Fibroblast of lung (primary cell): ENCODE results near the gene DGAT2L6. TPM values are rescaled to one million over a fixed set of nuclear protein-coding genes. Genes with fewer than 3 reads are reported as not detected.

Experiments used
- DNase-seq, 2 donors: peaks; one replicate each; pipeline versions ENCODE4 v3.0.0 to v3.0.0-alpha.2; 2010; ENCODE audit warnings: low read depth in 2 of 2
- H2AFZ ChIP-seq: 2 replicates; pipeline ENCODE4 v1.5.1; 2012; ENCODE audit warnings: low read length, control low read depth, inconsistent platforms
- H3K27ac ChIP-seq: 2 replicates; pipeline ENCODE4 v1.5.1; 2011; ENCODE audit warnings: low read length, control low read depth; ENCODE audit not compliant: insufficient read depth
- H3K27me3 ChIP-seq: 2 replicates; pipeline ENCODE4 v1.5.1; 2011; ENCODE audit warnings: mild to moderate bottlenecking, low read length; ENCODE audit not compliant: control insufficient read depth, insufficient read depth
- H3K36me3 ChIP-seq: 2 replicates; pipeline ENCODE4 v1.5.1; 2011; ENCODE audit warnings: low read length; ENCODE audit not compliant: control insufficient read depth, insufficient read depth
- H3K4me1 ChIP-seq: 2 replicates; pipeline ENCODE4 v1.5.1; 2011; ENCODE audit warnings: low read length; ENCODE audit not compliant: control insufficient read depth, insufficient read depth; ENCODE audit errors: extremely low read depth
- H3K4me2 ChIP-seq: 2 replicates; pipeline ENCODE4 v1.5.1; 2011; ENCODE audit warnings: low read length, control low read depth; ENCODE audit not compliant: insufficient read depth; ENCODE audit errors: extremely low read depth
- H3K4me3 ChIP-seq, 4 experiments: fragments of 200-600 bp in 1 of 4; sonication (generic) in 1 of 4; replicated peaks in 1 of 4; 2 replicates each; pipeline ENCODE4 v1.5.1; 2011 to 2016; ENCODE audit warnings: low read length in 4 of 4, low read depth in 3 of 4, mild to moderate bottlenecking in 3 of 4, control low read depth in 2 of 4, inconsistent platforms in 1 of 4, mixed read lengths in 1 of 4; ENCODE audit not compliant: insufficient read depth in 1 of 4; ENCODE audit errors: control extremely low read depth in 1 of 4
- H3K79me2 ChIP-seq: 2 replicates; pipeline ENCODE4 v1.5.1; 2012; ENCODE audit warnings: mild to moderate bottlenecking, low read length, inconsistent platforms; ENCODE audit not compliant: control insufficient read depth, insufficient read depth
- H3K9ac ChIP-seq: 2 replicates; pipeline ENCODE4 v1.5.1; 2011; ENCODE audit warnings: mild to moderate bottlenecking, low read length, control low read depth; ENCODE audit not compliant: insufficient read depth
- H3K9me3 ChIP-seq: 2 replicates; pipeline ENCODE4 v1.5.1; 2012; ENCODE audit warnings: low read depth, low read length; ENCODE audit not compliant: control insufficient read depth, insufficient read depth
- H4K20me1 ChIP-seq: 2 replicates; pipeline ENCODE4 v1.5.1; 2011; ENCODE audit warnings: low read length; ENCODE audit not compliant: control insufficient read depth, insufficient read depth; ENCODE audit errors: extremely low read depth
- EZH2 ChIP-seq: IDR thresholded peaks from 2 replicates; pipeline ENCODE4 v1.5.1; 2012; ENCODE audit warnings: low read length, control low read depth, mild to moderate bottlenecking; ENCODE audit errors: missing control alignments
- polyA plus RNA-seq, 2 donors: library from polyadenylated mRNA; depleted of rRNA in 1 of 2; stranded (reverse) in 1 of 2; unstranded in 1 of 2; fragments of >200 nt; gene quantifications; 2 replicates each; pipeline ENCODE4 v1.2.1, GENCODE V29; 2011 to 2012; ENCODE audit warnings: missing spikeins in 1 of 2
- total RNA-seq: library from RNA; depleted of rRNA; stranded (reverse); fragments of >200 nt; gene quantifications from 2 replicates; pipeline ENCODE4 v1.2.1, GENCODE V29; 2014
- TF ChIP-seq, protein P1 (sequence below), 2 donors: IDR thresholded peaks in 1 of 2; conservative IDR thresholded peaks in 1 of 2; 1 replicate in 1 of 2; 2 replicates in 1 of 2; pipeline ENCODE4 v1.5.1; 2011 to 2012; ENCODE audit warnings: low read length in 2 of 2, control low read depth in 1 of 2, inconsistent platforms in 1 of 2, low read depth in 1 of 2, mild to moderate bottlenecking in 1 of 2

Gene DGAT2L6
- total and polyA plus RNA-seq, 2 donors (not counting 1 experiment from before 2014, with no cell fraction given), result not detected

DNA sequence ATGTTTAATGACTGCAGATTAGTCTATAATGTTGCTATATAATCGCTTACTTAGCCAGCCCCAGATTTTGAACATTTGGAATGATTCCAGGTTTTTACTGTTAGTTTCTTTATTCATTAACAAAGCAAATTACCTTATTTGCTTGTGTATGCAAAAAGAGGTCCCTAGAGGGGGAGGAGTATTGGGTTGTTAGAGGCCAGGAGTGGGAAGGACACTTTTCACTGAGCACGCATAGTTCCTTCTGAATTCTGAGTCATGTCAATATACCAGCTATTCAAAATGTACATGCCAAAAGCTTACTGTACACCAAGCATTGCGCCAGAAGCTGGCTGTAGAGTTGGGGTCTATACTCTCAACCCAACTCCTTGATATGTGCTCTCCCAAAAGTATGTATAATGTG is 5.1 kb upstream of the DGAT2L6 start:
- H3K4me3 ChIP-seq, result no peak overlapping the region
- H3K36me3 ChIP-seq, result no peaks in the 10 kb centered on the region
- H3K4me2 ChIP-seq, result peak overlapping the region; percentile 25
- H3K27me3 ChIP-seq, result no peaks in the 10 kb centered on the region
- H3K27ac ChIP-seq, result no peak overlapping the region
- no peak overlapping the region for H3K9ac ChIP-seq
- H3K9me3 ChIP-seq, result no peaks in the 10 kb centered on the region
- TF ChIP-seq, protein P1, sequence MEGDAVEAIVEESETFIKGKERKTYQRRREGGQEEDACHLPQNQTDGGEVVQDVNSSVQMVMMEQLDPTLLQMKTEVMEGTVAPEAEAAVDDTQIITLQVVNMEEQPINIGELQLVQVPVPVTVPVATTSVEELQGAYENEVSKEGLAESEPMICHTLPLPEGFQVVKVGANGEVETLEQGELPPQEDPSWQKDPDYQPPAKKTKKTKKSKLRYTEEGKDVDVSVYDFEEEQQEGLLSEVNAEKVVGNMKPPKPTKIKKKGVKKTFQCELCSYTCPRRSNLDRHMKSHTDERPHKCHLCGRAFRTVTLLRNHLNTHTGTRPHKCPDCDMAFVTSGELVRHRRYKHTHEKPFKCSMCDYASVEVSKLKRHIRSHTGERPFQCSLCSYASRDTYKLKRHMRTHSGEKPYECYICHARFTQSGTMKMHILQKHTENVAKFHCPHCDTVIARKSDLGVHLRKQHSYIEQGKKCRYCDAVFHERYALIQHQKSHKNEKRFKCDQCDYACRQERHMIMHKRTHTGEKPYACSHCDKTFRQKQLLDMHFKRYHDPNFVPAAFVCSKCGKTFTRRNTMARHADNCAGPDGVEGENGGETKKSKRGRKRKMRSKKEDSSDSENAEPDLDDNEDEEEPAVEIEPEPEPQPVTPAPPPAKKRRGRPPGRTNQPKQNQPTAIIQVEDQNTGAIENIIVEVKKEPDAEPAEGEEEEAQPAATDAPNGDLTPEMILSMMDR (conservative IDR thresholded peaks at IDR 0.05 in 1 of 2, IDR thresholded peaks at IDR 0.05 in 1 of 2; ENCODE audit: low read depth in 1 of 2, low read length in 2 of 2), result no peak
- H4K20me1 ChIP-seq, result no peaks in the 10 kb centered on the region
- H2AFZ ChIP-seq, result no peak overlapping the region
- no peaks in the 10 kb centered on the region for H3K79me2 ChIP-seq
- DNase-seq, result peak; percentile 29 to 45
- peaks cover 4% of the 10 kb centered on the region for H3K4me1 ChIP-seq

- no peak overlapping the region for H3K9ac ChIP-seq
- no peaks in the 10 kb centered on the region for H4K20me1 ChIP-seq
- H3K4me2 ChIP-seq, result no peak overlapping the region
- peaks cover 2% of the 10 kb centered on the region for H3K4me1 ChIP-seq
- no peak overlapping the region for H3K4me3 ChIP-seq
- H3K27me3 ChIP-seq, result no peaks in the 10 kb centered on the region
- no peaks in the 10 kb centered on the region for H3K9me3 ChIP-seq
- TF ChIP-seq, protein P1 (conservative IDR thresholded peaks at IDR 0.05 in 1 of 2, IDR thresholded peaks at IDR 0.05 in 1 of 2; ENCODE audit: low read depth in 1 of 2, low read length in 2 of 2), result no peak
- TF ChIP-seq EZH2, result no peak
- H3K36me3 ChIP-seq, result no peaks in the 10 kb centered on the region
- no peak for DNase-seq
- H3K79me2 ChIP-seq, result no peaks in the 10 kb centered on the region
- H2AFZ ChIP-seq, result no peak overlapping the region
- no peak overlapping the region for H3K27ac ChIP-seq
Measured at GRCh38 chrX:70172964-70173363, 4.3 kb upstream of the DGAT2L6 start.

DNA sequence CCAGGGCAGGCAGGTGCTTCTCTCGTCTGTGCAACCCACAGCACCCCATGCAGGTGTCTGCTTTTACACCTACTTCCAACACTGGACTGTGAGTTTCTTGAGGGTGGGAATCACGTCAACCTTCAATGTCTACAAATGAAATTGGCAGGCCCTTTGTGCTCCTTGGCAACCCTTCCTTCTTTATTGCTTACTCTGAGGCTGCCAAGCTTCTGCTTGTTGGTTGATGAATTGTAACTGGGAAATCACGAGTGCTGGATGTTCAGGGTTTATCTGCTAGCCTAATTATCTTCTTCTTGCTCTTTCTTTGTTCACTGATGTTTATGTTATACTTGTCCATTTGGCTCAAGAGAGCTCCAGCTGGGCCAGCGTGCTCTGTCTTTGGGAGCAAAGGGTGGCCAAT is 2.5 kb upstream of the DGAT2L6 start:
- Histone ChIP-seq H4K20me1 (no peaks in the 10 kb centered on the region), H3K27me3 (no peaks in the 10 kb centered on the region), H3K9me3 (no peaks in the 10 kb centered on the region), H3K4me3 (no peak overlapping the region), H3K27ac (peak overlapping the region; percentile 67), H3K4me1 (no peaks in the 10 kb centered on the region), H3K9ac (no peak overlapping the region), H2AFZ (no peak overlapping the region), H3K36me3 (no peaks in the 10 kb centered on the region), H3K79me2 (no peaks in the 10 kb centered on the region), H3K4me2 (peak overlapping the region; percentile 64)
- TF ChIP-seq, protein P1 (conservative IDR thresholded peaks at IDR 0.05 in 1 of 2, IDR thresholded peaks at IDR 0.05 in 1 of 2; ENCODE audit: low read depth in 1 of 2, low read length in 2 of 2), result no peak
- no peak for TF ChIP-seq EZH2
- peak; percentile 69 to 74 for DNase-seq
